ENCODE results near the gene ARID3B. TPM values are rescaled to one million over a fixed set of nuclear protein-coding genes. Genes with fewer than 3 reads are reported as not detected.

The ARID3B gene
- total RNA-seq, 1 experiment from 2014 or later, result 8.1 TPM

DNA sequence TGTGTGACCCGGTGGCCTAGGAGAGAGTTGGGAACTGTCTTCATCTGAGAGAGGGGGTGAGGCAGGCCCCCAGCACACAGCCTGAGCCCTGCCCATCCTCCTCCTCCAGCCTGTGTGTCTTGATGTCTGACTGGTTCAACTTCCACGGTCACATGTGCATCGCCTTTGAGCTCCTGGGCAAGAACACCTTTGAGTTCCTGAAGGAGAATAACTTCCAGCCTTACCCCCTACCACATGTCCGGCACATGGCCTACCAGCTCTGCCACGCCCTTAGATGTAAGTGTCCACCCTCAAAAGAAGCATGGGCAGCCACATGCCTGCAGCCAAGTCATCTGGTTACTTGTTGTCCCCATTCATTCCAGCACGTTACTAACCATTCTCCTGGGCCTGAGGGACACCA is 84.7 kb downstream of the ARID3B start:
- DNase-seq (ENCODE audit: low read depth, low spot score) (no peak), ATAC-seq (no peak)
- TF ChIP-seq SIN3A (IDR thresholded peaks at IDR 0.05; ENCODE audit: low read depth), result no peak
- TF ChIP-seq, protein P1, sequence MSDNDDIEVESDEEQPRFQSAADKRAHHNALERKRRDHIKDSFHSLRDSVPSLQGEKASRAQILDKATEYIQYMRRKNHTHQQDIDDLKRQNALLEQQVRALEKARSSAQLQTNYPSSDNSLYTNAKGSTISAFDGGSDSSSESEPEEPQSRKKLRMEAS (IDR thresholded peaks at IDR 0.05), result no peak
- TF ChIP-seq TCF7L2 (IDR thresholded peaks at IDR 0.05; ENCODE audit: borderline replicate concordance, extremely low read depth, insufficient read depth, insufficient read length), result no peak
- no peak overlapping the region for H3K9ac ChIP-seq (ENCODE audit: low read length)
- peaks cover 6% of the 10 kb centered on the region; the same call in 1 of the 2 replicates for H4K20me1 ChIP-seq (ENCODE audit: insufficient read depth)
- intact Hi-C loops (cut with micrococcal nuclease), result no loop called here
- no peak overlapping the region for H3K27ac ChIP-seq (ENCODE audit: low read depth, low read length)
- H3K4me1 ChIP-seq (ENCODE audit: control insufficient read depth in 1 of 2, insufficient read depth in 2 of 2, low read length in 2 of 2), result peaks cover 0 to 8% of the 10 kb centered on the region in 2 experiments; a peak in 1 of 4 replicates
- ChIA-PET POLR2A (no interaction called here), CTCF (no interaction called here), RAD21 (ENCODE audit: low non-redundant PET in 1 of 2, low total read pairs in 2 of 2, uncharacterized antibody in 2 of 2, unreplicated experiment in 2 of 2) (no interaction called here)
- no peak overlapping the region for H2AFZ ChIP-seq (ENCODE audit: low read depth, low read length, poor library complexity, severe bottlenecking)
- no peak overlapping the region for H3K4me3 ChIP-seq (replicated peaks in 1 of 2; ENCODE audit: low read depth in 1 of 2, low read length in 2 of 2)
- peaks cover 59 to 84% of the 10 kb centered on the region in 2 experiments for H3K36me3 ChIP-seq (ENCODE audit: control insufficient read depth in 1 of 2, insufficient read depth in 2 of 2, low read length in 2 of 2)
- peaks cover 32% of the 10 kb centered on the region for H3K79me2 ChIP-seq (ENCODE audit: insufficient read depth, low read length)
- no peak overlapping the region for H3K4me2 ChIP-seq (ENCODE audit: low read length)
- H3K27me3 ChIP-seq (ENCODE audit: insufficient read depth, low read length), result no peaks in the 10 kb centered on the region
- H3K9me2 ChIP-seq (ENCODE audit: insufficient read depth), result no peaks in the 10 kb centered on the region
- no TSS peak for BruUV-seq (replicated peaks)
- H3K9me3 ChIP-seq (ENCODE audit: control insufficient read depth in 1 of 2, insufficient read depth in 1 of 2, low read depth in 1 of 2, low read length in 2 of 2), result no peaks in the 10 kb centered on the region

DNA sequence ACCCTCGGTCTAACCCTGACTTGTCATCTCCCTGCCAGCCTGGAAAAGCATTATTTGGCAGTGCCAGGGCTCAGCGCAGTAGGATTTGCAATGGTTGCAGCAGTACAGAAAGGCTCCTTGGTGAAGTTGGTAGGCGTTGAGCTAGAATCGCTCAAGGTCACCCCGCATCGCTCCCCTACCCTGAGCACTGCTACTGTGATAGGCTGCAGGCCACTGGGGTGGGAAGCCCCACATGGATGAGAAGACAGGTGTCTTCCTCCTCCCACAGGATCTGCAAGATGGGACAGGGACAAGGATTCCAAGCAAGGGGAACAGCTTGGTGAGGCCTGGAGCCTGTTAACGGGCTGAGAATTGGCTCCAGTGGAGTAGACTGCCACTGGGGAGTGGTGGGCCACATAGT is 85.3 kb downstream of the ARID3B start:
- Histone ChIP-seq H3K4me1 (ENCODE audit: control insufficient read depth in 1 of 2, insufficient read depth in 2 of 2, low read length in 2 of 2) (peaks cover 0 to 2% of the 10 kb centered on the region in 2 experiments; a peak in 1 of 4 replicates), H3K36me3 (ENCODE audit: control insufficient read depth in 1 of 2, insufficient read depth in 2 of 2, low read length in 2 of 2) (peaks cover 59 to 83% of the 10 kb centered on the region in 2 experiments), H3K9ac (ENCODE audit: low read length) (no peak overlapping the region), H3K4me3 (replicated peaks in 1 of 2; ENCODE audit: low read depth in 1 of 2, low read length in 2 of 2) (no peak overlapping the region), H2AFZ (ENCODE audit: low read depth, low read length, poor library complexity, severe bottlenecking) (no peak overlapping the region), H3K79me2 (ENCODE audit: insufficient read depth, low read length) (peaks cover 25% of the 10 kb centered on the region), H4K20me1 (ENCODE audit: insufficient read depth) (peaks cover 3% of the 10 kb centered on the region; the same call in 1 of the 2 replicates), H3K27ac (ENCODE audit: low read depth, low read length) (no peak overlapping the region), H3K4me2 (ENCODE audit: low read length) (no peak overlapping the region), H3K27me3 (ENCODE audit: insufficient read depth, low read length) (no peaks in the 10 kb centered on the region), H3K9me3 (ENCODE audit: control insufficient read depth in 1 of 2, insufficient read depth in 1 of 2, low read depth in 1 of 2, low read length in 2 of 2) (no peaks in the 10 kb centered on the region), H3K9me2 (ENCODE audit: insufficient read depth) (no peaks in the 10 kb centered on the region)
- RAD21 ChIA-PET (ENCODE audit: low non-redundant PET in 1 of 2, low total read pairs in 2 of 2, uncharacterized antibody in 2 of 2, unreplicated experiment in 2 of 2), result no interaction called here
- no TSS peak for BruUV-seq (replicated peaks)
- ATAC-seq, result no peak
- TF ChIP-seq CBX3 (IDR thresholded peaks at IDR 0.05; ENCODE audit: low read depth) (no peak), ZFX (IDR thresholded peaks at IDR 0.05) (no peak), CEBPB (IDR thresholded peaks at IDR 0.05; ENCODE audit: low read depth) (no peak), POLR2AphosphoS5 (IDR thresholded peaks at IDR 0.05; ENCODE audit: low read depth, low read length) (no peak), POLR2A (IDR thresholded peaks at IDR 0.05; ENCODE audit: borderline replicate concordance, extremely low read depth, insufficient read depth, insufficient read length) (no peak), ELF1 (IDR thresholded peaks at IDR 0.05; ENCODE audit: borderline replicate concordance, low read depth) (no peak)
- TF ChIP-seq, protein P2, sequence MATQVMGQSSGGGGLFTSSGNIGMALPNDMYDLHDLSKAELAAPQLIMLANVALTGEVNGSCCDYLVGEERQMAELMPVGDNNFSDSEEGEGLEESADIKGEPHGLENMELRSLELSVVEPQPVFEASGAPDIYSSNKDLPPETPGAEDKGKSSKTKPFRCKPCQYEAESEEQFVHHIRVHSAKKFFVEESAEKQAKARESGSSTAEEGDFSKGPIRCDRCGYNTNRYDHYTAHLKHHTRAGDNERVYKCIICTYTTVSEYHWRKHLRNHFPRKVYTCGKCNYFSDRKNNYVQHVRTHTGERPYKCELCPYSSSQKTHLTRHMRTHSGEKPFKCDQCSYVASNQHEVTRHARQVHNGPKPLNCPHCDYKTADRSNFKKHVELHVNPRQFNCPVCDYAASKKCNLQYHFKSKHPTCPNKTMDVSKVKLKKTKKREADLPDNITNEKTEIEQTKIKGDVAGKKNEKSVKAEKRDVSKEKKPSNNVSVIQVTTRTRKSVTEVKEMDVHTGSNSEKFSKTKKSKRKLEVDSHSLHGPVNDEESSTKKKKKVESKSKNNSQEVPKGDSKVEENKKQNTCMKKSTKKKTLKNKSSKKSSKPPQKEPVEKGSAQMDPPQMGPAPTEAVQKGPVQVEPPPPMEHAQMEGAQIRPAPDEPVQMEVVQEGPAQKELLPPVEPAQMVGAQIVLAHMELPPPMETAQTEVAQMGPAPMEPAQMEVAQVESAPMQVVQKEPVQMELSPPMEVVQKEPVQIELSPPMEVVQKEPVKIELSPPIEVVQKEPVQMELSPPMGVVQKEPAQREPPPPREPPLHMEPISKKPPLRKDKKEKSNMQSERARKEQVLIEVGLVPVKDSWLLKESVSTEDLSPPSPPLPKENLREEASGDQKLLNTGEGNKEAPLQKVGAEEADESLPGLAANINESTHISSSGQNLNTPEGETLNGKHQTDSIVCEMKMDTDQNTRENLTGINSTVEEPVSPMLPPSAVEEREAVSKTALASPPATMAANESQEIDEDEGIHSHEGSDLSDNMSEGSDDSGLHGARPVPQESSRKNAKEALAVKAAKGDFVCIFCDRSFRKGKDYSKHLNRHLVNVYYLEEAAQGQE (IDR thresholded peaks at IDR 0.05; ENCODE audit: low read depth), result no peak
- TF ChIP-seq, protein P1 (IDR thresholded peaks at IDR 0.05), result no peak
- CTCF ChIA-PET, result interaction anchor here (1.0 kb wide), 1 partner anchor 252 kb away, joined by 3 read pairs; no protein-coding TSS in a partner anchor
- intact Hi-C loops (cut with micrococcal nuclease), result no loop called here
- POLR2A ChIA-PET, result no interaction called here
- no peak for DNase-seq (ENCODE audit: low read depth, low spot score)
